Measurements from ENCODE around the gene NOP53.

NOP53 gene

DNA sequence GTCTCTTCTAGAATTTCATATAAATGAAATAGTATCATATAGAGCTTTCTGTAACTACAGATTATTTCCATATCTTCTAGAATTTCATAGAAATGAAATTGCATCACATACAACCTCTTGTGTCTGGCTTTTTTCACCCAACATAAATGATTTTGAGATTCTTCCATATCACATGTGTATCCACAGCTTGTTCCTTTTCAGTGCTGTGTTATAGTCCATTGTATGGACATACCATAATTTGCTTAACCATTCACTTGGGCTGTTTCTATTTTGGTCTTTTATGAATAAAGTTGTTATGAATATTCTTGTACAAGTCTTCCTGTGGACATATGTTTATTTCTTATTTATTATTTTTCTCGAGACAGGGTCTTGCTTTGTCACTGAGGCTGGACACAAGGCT, 47.3 kb downstream of the NOP53 start:
- TF ChIP-seq GABPA (IDR thresholded peaks at IDR 0.05; ENCODE audit: low read depth) (no peak), POLR2AphosphoS5 (IDR thresholded peaks at IDR 0.05; ENCODE audit: low read depth) (no peak), SPI1 (IDR thresholded peaks at IDR 0.05; ENCODE audit: borderline replicate concordance, low read depth) (no peak)
- TF ChIP-seq, protein P1, sequence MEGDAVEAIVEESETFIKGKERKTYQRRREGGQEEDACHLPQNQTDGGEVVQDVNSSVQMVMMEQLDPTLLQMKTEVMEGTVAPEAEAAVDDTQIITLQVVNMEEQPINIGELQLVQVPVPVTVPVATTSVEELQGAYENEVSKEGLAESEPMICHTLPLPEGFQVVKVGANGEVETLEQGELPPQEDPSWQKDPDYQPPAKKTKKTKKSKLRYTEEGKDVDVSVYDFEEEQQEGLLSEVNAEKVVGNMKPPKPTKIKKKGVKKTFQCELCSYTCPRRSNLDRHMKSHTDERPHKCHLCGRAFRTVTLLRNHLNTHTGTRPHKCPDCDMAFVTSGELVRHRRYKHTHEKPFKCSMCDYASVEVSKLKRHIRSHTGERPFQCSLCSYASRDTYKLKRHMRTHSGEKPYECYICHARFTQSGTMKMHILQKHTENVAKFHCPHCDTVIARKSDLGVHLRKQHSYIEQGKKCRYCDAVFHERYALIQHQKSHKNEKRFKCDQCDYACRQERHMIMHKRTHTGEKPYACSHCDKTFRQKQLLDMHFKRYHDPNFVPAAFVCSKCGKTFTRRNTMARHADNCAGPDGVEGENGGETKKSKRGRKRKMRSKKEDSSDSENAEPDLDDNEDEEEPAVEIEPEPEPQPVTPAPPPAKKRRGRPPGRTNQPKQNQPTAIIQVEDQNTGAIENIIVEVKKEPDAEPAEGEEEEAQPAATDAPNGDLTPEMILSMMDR (IDR thresholded peaks at IDR 0.05; ENCODE audit: insufficient read depth, low read length): no peak
- TF ChIP-seq, protein P2, sequence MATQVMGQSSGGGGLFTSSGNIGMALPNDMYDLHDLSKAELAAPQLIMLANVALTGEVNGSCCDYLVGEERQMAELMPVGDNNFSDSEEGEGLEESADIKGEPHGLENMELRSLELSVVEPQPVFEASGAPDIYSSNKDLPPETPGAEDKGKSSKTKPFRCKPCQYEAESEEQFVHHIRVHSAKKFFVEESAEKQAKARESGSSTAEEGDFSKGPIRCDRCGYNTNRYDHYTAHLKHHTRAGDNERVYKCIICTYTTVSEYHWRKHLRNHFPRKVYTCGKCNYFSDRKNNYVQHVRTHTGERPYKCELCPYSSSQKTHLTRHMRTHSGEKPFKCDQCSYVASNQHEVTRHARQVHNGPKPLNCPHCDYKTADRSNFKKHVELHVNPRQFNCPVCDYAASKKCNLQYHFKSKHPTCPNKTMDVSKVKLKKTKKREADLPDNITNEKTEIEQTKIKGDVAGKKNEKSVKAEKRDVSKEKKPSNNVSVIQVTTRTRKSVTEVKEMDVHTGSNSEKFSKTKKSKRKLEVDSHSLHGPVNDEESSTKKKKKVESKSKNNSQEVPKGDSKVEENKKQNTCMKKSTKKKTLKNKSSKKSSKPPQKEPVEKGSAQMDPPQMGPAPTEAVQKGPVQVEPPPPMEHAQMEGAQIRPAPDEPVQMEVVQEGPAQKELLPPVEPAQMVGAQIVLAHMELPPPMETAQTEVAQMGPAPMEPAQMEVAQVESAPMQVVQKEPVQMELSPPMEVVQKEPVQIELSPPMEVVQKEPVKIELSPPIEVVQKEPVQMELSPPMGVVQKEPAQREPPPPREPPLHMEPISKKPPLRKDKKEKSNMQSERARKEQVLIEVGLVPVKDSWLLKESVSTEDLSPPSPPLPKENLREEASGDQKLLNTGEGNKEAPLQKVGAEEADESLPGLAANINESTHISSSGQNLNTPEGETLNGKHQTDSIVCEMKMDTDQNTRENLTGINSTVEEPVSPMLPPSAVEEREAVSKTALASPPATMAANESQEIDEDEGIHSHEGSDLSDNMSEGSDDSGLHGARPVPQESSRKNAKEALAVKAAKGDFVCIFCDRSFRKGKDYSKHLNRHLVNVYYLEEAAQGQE (IDR thresholded peaks at IDR 0.05; ENCODE audit: insufficient replicate concordance, low read depth): no peak
- no peaks in the 10 kb centered on the region for H3K27me3 ChIP-seq (ENCODE audit: insufficient read depth, poor library complexity, severe bottlenecking)
- H3K4me3 ChIP-seq (replicated peaks; ENCODE audit: insufficient read depth, low read length): no peak overlapping the region
- DNase-seq (ENCODE audit: low read depth in 1 of 2, low spot score in 1 of 2): no peak
- no peak overlapping the region for H3K27ac ChIP-seq (replicated peaks)

DNA sequence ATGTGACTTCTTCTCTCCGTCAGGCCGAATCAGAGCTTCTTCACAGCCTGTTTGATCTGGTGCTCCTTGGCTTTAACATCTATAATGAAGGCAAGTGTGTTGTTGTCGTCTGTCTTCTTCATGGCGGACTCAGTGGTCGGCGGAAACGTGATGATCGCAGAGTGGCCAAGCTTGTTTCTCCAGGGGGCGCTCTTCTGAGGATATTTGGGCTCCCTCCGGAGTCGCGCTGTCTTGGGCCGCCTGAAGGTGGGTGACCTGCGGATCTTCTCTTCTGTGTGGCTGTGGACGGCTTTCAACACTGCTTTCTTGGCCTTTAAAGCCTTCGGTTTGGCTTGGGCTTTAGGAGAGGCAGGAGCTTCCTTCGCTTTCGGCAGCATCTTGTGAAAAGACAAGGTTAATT, 49.2 kb downstream of the NOP53 start:
- TF ChIP-seq GABPA (IDR thresholded peaks at IDR 0.05; ENCODE audit: low read depth) (no peak), POLR2AphosphoS5 (IDR thresholded peaks at IDR 0.05; ENCODE audit: low read depth) (no peak), SPI1 (IDR thresholded peaks at IDR 0.05; ENCODE audit: borderline replicate concordance, low read depth) (no peak)
- TF ChIP-seq, protein P1 (IDR thresholded peaks at IDR 0.05; ENCODE audit: insufficient read depth, low read length): no peak
- TF ChIP-seq, protein P2 (IDR thresholded peaks at IDR 0.05; ENCODE audit: insufficient replicate concordance, low read depth): no peak
- Histone ChIP-seq H3K27ac (replicated peaks) (no peak overlapping the region), H3K4me3 (replicated peaks; ENCODE audit: insufficient read depth, low read length) (no peak overlapping the region), H3K27me3 (ENCODE audit: insufficient read depth, poor library complexity, severe bottlenecking) (no peaks in the 10 kb centered on the region)
- no peak for DNase-seq (ENCODE audit: low read depth in 1 of 2, low spot score in 1 of 2)

DNA sequence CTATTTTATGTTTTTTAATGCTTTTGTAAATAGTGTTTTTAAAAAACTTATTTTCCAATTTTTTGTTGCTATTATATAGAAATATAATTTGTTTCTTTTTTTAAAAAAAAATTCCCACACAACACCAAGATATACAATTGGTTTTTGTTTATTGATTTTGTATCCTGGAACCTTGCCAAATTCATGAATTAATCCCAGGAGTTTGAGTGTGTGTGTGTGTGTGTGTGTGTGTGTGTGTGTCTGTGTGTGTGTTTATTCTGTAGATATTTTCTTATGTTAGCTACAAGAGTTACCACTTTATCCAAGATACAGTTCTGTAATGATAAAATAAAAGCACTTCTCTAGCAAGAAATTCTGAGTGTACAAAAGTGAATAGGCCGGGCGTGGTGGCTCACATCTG, 51.4 kb downstream of the NOP53 start:
- no peak overlapping the region for H3K27ac ChIP-seq (replicated peaks)
- TF ChIP-seq GABPA (IDR thresholded peaks at IDR 0.05; ENCODE audit: low read depth) (no peak), SPI1 (IDR thresholded peaks at IDR 0.05; ENCODE audit: borderline replicate concordance, low read depth) (no peak), POLR2AphosphoS5 (IDR thresholded peaks at IDR 0.05; ENCODE audit: low read depth) (no peak)
- TF ChIP-seq, protein P1 (IDR thresholded peaks at IDR 0.05; ENCODE audit: insufficient read depth, low read length): no peak
- TF ChIP-seq, protein P2 (IDR thresholded peaks at IDR 0.05; ENCODE audit: insufficient replicate concordance, low read depth): no peak
- DNase-seq (ENCODE audit: low read depth in 1 of 2, low spot score in 1 of 2): no peak
- no peaks in the 10 kb centered on the region for H3K27me3 ChIP-seq (ENCODE audit: insufficient read depth, poor library complexity, severe bottlenecking)
- no peak overlapping the region for H3K4me3 ChIP-seq (replicated peaks; ENCODE audit: insufficient read depth, low read length)
